CD4-positive, alpha-beta T cell treated with Interleukin-4 for 4 hours (primary cell): ENCODE measurements around the gene DPM3.
"Not testable (repeated sequence)": the region's sequence is repeated elsewhere in the genome, so short reads cannot be mapped to it uniquely, and the experiment has no call there.

Experiments used
- DNase-seq: peaks from one replicate; pipeline ENCODE4 v3.0.0-alpha.2; 2020

DPM3 gene

GRCh38 chr1:155174324-155175280, 34.3 kb upstream of the DPM3 start:
- peak; percentile 64 for DNase-seq

- peak; percentile 83 for DNase-seq
Observed at GRCh38 chr1:155173478-155174323, 33.4 kb upstream of the DPM3 start, which contains the start of gene TRIM46. TSS of gene TRIM46 (plus strand) at chr1:155173849. CDS start at chr1:155173967, 118 bp downstream.

GRCh38 chr1:155172732-155173477, 32.6 kb upstream of the DPM3 start, which contains the start of gene KRTCAP2:
TSS of gene KRTCAP2 (minus strand) at chr1:155173304. CDS start at chr1:155173224, 80 bp downstream.
- DNase-seq: peak; percentile 95

- no peak for DNase-seq
Observed at GRCh38 chr1:155171836-155172731, 31.8 kb upstream of the DPM3 start.

GRCh38 chr1:155170806-155171205, 30.5 kb upstream of the DPM3 start:
- DNase-seq: no peak

- DNase-seq: no peak
Observed at GRCh38 chr1:155170101-155170785, 29.9 kb upstream of the DPM3 start.

- DNase-seq: no peak
Observed at GRCh38 chr1:155169541-155169940, 29.2 kb upstream of the DPM3 start.

- DNase-seq: no peak
Observed at GRCh38 chr1:155168456-155169210, 28.3 kb upstream of the DPM3 start.

GRCh38 chr1:155168105-155168445, 27.7 kb upstream of the DPM3 start:
- DNase-seq: not testable (repeated sequence)

- peak; percentile 77 for DNase-seq
Observed at GRCh38 chr1:155167166-155168104, 27.1 kb upstream of the DPM3 start.

- no peak for DNase-seq
Observed at GRCh38 chr1:155166471-155167165, 26.3 kb upstream of the DPM3 start.

- no peak for DNase-seq
Observed at GRCh38 chr1:155166051-155166470, 25.7 kb upstream of the DPM3 start.

GRCh38 chr1:155164625-155165024, 24.3 kb upstream of the DPM3 start:
- not testable (repeated sequence) for DNase-seq

- DNase-seq: not testable (repeated sequence)
Observed at GRCh38 chr1:155163785-155164184, 23.5 kb upstream of the DPM3 start.

- DNase-seq: not testable (repeated sequence)
Observed at GRCh38 chr1:155162631-155163030, 22.3 kb upstream of the DPM3 start.

- no peak for DNase-seq
Observed at GRCh38 chr1:155160128-155160527, 19.8 kb upstream of the DPM3 start.

GRCh38 chr1:155158991-155159390, 18.7 kb upstream of the DPM3 start:
- DNase-seq: no peak

- not testable (repeated sequence) for DNase-seq
Observed at GRCh38 chr1:155155996-155156643, 15.8 kb upstream of the DPM3 start.
